Hindlimb muscle (tissue), 1 donor: ENCODE measurements around the gene KIF20B. TPM values are rescaled to one million over a fixed set of nuclear protein-coding genes. Genes with fewer than 3 reads are reported as not detected.

Source experiments
- DNase-seq: peaks from one replicate; pipeline ENCODE4 v3.0.0-alpha.2; 2013
- polyA plus RNA-seq: library from polyadenylated mRNA; unstranded; fragments of 120-200 nt; gene quantifications from one replicate; pipeline ENCODE4 v1.2.1, GENCODE V29; 2013; ENCODE audit not compliant: insufficient read length

Gene KIF20B, protein sequence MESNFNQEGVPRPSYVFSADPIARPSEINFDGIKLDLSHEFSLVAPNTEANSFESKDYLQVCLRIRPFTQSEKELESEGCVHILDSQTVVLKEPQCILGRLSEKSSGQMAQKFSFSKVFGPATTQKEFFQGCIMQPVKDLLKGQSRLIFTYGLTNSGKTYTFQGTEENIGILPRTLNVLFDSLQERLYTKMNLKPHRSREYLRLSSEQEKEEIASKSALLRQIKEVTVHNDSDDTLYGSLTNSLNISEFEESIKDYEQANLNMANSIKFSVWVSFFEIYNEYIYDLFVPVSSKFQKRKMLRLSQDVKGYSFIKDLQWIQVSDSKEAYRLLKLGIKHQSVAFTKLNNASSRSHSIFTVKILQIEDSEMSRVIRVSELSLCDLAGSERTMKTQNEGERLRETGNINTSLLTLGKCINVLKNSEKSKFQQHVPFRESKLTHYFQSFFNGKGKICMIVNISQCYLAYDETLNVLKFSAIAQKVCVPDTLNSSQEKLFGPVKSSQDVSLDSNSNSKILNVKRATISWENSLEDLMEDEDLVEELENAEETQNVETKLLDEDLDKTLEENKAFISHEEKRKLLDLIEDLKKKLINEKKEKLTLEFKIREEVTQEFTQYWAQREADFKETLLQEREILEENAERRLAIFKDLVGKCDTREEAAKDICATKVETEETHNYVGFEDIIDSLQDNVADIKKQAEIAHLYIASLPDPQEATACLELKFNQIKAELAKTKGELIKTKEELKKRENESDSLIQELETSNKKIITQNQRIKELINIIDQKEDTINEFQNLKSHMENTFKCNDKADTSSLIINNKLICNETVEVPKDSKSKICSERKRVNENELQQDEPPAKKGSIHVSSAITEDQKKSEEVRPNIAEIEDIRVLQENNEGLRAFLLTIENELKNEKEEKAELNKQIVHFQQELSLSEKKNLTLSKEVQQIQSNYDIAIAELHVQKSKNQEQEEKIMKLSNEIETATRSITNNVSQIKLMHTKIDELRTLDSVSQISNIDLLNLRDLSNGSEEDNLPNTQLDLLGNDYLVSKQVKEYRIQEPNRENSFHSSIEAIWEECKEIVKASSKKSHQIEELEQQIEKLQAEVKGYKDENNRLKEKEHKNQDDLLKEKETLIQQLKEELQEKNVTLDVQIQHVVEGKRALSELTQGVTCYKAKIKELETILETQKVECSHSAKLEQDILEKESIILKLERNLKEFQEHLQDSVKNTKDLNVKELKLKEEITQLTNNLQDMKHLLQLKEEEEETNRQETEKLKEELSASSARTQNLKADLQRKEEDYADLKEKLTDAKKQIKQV (N-terminal part only)
- 5.2 TPM for polyA plus RNA-seq

- peak; percentile 96 for DNase-seq
These were observed at the start of gene KIF20B for GRCh38 chr10:89701242-89702120. TSS of gene KIF20B (plus strand) at chr10:89701590. CDS start at chr10:89705295, 3,705 bp downstream.

GRCh38 chr10:89651916-89652573 lies 49.3 kb upstream of the KIF20B start:
- DNase-seq, result no peak

DNA sequence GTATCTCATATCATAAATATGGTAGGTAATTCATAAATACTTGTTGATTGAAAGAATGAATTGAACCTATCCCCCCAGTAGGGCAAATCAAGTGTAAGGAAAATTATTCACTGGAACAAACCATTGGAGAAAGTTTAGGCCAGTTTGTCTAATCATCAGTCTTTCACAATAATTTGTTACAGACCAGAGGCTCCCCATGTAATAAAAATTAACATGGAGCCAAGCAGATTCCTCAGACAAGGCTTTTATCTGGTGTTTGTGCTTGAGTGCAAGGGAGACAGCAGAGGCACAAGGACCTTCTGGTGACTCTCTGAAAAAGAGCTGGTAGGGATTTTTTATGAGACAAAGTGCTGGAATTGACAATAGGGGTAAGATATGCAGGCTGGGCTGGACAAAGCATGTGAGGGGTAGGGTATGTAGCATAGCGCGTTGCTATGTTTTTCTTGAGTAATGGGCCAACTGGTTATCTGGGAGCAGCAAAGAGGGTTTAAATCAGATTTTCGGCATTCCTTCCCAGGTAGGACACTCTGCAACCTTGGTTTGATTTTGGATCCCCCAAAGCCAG lies 48.5 kb upstream of the KIF20B start:
- DNase-seq, result no peak

DNA sequence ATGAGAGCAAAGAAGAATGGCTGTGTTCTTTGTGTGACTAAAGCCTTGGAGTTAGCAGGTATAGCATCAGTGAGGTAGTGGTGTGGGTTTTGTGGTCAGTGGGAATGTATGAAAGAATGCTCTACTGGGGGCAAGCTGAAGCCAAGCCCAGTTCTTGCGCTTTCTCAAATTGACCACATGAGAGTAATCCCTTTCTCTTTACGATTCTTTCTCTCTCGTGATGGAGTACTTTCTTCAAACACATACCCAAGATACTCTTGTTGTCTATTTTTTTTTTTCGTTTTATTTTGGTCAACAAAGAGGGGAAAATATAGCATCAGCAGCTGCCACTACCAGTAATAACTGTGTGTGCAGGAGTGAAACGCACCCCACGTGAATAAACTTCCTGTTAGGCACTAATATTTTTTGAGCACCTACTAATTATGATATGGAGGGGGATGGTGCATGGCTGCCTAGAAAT lies 48.0 kb upstream of the KIF20B start:
- no peak for DNase-seq

DNA sequence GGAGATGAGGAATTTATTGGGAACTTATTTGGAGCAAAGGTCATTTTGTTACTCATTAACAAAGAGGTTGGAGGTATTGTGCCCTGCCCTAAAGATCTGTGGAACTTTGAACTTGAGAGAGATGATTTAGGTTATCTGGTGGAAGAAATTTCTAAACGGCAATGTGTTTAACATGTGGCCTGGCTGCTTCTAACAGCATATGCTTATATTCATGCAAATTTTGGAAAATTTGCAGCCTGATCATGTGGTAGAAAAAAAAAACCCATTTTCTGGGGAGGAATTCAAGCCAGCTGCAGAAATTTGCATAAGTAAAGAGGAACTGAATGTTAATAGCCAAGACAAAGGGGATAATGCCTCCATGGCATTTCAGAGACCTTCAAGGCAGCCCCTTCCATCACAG lies 45.7 kb upstream of the KIF20B start:
- no peak for DNase-seq

GRCh38 chr10:89657302-89657701 lies 44.1 kb upstream of the KIF20B start:
- DNase-seq, result no peak

- DNase-seq, result peak; percentile 32
These were observed 42.0 kb upstream of the KIF20B start for GRCh38 chr10:89659143-89660131.

- no peak for DNase-seq
These were observed 38.8 kb upstream of the KIF20B start for GRCh38 chr10:89662596-89662995.

DNA sequence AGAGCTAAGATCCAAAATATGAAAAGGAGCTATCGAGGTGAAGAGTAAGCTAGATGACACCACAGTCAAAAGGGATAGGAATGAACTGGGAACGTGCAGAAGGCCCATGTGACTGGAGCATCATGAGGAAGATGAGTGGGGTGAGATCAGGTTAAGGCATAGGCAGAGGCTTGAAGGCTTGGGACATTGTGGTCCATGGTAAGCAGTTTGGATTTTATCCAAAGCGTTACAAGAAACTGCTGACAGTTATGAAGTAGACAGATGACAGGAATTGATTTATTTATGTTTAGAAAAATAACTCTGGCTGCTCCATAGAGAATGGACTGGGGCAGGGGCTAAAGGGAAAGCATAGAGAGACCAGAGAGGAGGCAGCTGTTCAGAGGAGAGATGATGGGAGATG lies 38.2 kb upstream of the KIF20B start:
- DNase-seq, result no peak

- no peak for DNase-seq
These were observed 37.2 kb upstream of the KIF20B start for GRCh38 chr10:89664203-89664602.

DNA sequence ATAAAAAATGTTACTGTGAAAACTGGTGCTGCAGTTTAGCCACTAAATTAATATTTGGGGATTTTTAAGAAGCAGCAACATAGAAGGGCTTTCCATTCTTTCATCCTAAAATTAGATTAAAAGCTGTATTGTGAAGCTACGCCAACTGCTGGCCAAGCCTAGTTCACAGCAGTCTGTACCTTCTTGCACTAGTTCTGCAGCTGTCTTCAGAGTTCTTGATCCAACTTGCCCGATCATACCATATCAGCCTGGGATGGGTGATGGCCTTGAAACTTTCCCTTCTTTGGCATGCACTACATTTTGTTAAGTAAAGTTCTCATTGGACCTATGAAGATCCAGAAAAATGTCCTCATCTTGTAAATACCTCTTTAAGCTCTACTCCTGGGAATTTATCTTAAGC lies 36.1 kb upstream of the KIF20B start:
- DNase-seq, result no peak

DNA sequence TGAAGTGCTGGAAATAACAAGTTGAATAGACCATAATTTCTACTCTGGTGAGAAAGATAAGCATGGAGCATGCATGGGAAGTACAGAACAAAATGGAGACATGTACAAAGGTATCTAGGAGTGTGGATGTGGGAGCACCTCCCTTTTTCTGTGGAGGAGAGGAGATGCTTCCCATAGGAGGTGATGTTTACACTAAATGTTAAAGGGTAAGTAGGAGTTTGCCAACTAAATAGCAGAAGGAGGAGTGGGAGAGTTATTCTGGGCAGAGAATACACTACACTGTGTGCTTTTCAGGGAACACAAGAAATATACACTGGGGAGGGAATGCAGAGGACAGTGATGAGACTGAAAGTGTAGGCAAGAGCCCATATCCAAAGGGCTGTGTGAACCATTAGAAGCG lies 35.3 kb upstream of the KIF20B start:
- DNase-seq, result no peak

GRCh38 chr10:89668386-89669071 lies 32.9 kb upstream of the KIF20B start:
- DNase-seq, result no peak

GRCh38 chr10:89669985-89670384 lies 31.4 kb upstream of the KIF20B start:
- DNase-seq, result no peak

DNA sequence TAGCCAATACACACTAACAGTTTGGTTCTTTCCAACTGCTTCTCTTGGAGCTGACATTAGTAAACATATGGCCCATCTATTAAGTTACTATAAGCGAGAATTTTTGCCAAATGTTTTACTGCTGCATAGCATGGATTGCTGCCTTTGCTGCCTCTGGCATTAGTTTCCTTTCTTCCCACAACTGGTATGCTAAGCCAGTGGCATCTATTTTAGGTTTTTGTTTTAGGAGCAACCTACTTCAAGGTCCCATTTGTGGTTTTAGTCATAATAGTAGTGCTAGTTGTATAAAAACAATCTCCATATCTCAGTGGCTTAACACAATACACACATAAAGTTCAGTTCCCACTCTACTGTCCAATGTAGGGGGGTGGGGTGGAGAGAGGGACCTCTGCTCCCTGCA lies 30.5 kb upstream of the KIF20B start:
- DNase-seq, result no peak

- no peak for DNase-seq
These were observed 24.0 kb upstream of the KIF20B start for GRCh38 chr10:89677341-89677740.

DNA sequence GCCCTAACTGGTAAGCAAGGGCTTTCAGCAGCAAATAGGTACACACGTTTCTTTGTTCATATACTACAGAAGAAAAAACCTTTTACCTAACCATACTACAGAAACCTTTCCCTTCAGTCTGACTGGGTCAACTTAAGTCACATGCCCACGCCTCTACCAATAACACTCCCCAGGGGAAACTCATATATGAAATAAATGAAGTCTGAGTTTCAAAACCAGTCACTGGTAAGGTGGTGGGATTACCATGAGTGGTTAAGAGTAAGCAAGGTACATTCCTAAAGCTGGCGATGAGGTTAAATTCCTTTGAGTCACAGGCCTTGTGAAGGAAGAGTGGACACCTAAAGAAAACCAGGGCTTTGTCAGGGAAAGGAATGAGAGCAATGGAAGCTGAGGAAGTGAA lies 21.4 kb upstream of the KIF20B start:
- no peak for DNase-seq

DNA sequence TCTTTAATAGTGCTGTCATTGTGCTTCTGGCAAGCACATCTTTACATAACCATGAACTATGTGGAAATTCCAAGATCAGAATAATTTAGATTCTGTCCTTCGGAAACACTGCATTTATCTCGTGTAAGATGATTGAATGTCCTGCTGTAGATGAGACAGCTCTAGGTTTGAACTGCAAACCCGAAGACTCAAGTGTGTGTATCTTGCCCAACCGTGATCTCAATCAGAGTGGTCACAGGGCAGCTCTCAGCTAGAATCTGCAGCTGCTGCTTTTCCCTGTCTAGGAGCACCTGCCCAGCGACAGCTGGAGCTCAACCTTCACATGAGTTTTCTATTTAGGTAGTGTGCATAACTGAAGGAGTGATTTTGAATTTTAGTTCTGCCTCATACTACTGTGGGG lies 17.5 kb upstream of the KIF20B start:
- no peak for DNase-seq

- DNase-seq, result no peak
These were observed 16.8 kb upstream of the KIF20B start for GRCh38 chr10:89684604-89685003.
